Kidney epithelial cell (primary cell): Measurements from ENCODE around the gene GM2A. TPM values are rescaled to one million over a fixed set of nuclear protein-coding genes. Genes with fewer than 3 reads are reported as not detected.

Experiments
- DNase-seq: peaks from one replicate; pipeline ENCODE4 v3.0.0-alpha.2; 2010; ENCODE audit warnings: low read depth
- H3K27me3 ChIP-seq: 2 replicates; pipeline ENCODE4 v1.6.0; 2011; ENCODE audit warnings: low read length; ENCODE audit not compliant: control insufficient read depth, insufficient read depth
- H3K36me3 ChIP-seq: 2 replicates; pipeline ENCODE4 v1.5.1; 2011; ENCODE audit warnings: low read length; ENCODE audit not compliant: control insufficient read depth, insufficient read depth
- H3K4me3 ChIP-seq: 2 replicates; pipeline ENCODE4 v1.5.1; 2011; ENCODE audit warnings: low read depth, mild to moderate bottlenecking, control low read depth, low read length
- total RNA-seq: library from RNA; depleted of rRNA; stranded (reverse); fragments of >200 nt; gene quantifications from 2 replicates; pipeline ENCODE4 v1.2.3, GENCODE V29; 2015
- TF ChIP-seq, protein P1 (sequence below): IDR thresholded peaks from 2 replicates; pipeline ENCODE4 v1.5.1; 2011; ENCODE audit warnings: mild to moderate bottlenecking, moderate library complexity, low read length, control low read depth, inconsistent platforms; ENCODE audit not compliant: insufficient read depth, poor library complexity, severe bottlenecking

GM2A gene
- total RNA-seq, 1 donor from 2014 or later = 19.0 TPM

DNA sequence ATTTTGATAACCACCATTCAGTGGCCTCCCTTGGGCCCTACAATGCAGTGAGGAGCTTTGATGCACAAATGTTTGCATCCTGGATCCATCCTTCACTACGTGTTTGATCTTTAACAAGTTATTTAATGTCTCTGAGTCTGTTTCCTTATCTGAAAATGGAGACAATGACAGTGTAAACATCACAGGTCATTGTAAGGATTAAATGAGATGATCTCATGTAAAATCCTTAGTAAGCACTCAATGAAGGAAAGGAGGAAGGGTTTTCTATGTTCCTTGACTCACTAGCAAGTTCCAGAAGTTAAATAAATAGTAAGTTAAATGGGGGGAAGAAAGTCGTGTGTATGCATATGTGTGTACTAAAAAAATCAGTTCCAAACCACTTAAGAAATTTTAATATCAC, 60.4 kb downstream of the GM2A start:
- Histone ChIP-seq H3K36me3 (no peaks in the 10 kb centered on the region), H3K27me3 (no peaks in the 10 kb centered on the region), H3K4me3 (no peak overlapping the region)
- TF ChIP-seq, protein P1, sequence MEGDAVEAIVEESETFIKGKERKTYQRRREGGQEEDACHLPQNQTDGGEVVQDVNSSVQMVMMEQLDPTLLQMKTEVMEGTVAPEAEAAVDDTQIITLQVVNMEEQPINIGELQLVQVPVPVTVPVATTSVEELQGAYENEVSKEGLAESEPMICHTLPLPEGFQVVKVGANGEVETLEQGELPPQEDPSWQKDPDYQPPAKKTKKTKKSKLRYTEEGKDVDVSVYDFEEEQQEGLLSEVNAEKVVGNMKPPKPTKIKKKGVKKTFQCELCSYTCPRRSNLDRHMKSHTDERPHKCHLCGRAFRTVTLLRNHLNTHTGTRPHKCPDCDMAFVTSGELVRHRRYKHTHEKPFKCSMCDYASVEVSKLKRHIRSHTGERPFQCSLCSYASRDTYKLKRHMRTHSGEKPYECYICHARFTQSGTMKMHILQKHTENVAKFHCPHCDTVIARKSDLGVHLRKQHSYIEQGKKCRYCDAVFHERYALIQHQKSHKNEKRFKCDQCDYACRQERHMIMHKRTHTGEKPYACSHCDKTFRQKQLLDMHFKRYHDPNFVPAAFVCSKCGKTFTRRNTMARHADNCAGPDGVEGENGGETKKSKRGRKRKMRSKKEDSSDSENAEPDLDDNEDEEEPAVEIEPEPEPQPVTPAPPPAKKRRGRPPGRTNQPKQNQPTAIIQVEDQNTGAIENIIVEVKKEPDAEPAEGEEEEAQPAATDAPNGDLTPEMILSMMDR = no peak
- no peak for DNase-seq

DNA sequence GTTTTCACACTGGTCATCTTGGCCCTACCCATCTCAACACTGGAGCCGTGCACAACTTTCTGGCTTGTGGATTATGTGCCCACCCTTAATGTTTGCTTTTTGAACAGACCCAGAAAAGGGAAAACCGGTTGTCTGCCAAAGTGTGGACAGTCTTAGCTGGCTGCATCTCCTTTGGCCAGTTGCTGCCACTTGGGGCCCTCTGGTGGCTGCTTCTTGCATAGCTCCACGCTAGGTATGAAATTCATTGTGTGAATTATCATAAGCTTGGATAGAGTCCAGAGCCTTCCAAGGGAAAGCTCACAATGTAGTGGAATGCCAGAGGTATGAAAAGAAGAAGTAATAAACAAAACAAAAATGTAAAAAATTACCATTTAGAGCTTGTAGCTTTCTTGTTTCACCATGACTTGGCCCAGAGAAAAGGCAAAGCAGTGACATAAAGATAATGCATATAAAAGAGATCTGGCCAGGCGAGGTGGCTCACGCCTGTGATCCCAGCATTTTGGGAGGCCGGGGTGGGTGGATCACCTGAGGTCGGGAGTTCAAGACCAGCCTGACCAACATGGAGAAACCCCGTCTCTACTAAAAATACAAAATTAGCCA, 63.1 kb downstream of the GM2A start:
- no peak for DNase-seq
- no peak overlapping the region for H3K4me3 ChIP-seq
- no peaks in the 10 kb centered on the region for H3K36me3 ChIP-seq
- TF ChIP-seq, protein P1 = peak; percentile 93
- no peaks in the 10 kb centered on the region for H3K27me3 ChIP-seq

DNA sequence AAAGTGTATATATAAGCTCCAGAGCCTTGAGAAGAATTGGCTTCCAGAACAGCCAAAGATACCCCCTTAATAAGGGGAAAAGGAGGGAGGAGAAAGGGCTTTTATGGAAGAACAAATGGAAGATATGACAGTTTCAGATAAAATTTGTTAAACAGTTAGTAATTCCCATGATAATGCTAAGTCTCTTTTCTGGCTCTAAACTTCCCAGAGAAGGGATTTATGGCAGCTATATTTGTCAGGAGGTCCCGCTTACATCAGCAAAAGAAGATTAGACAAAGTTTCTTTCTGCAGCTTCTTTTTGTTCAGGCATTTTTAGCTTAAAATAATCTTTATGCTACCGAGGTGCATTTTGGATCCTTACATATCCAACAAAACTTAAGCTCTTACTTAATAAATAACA, 64.9 kb downstream of the GM2A start:
- no peaks in the 10 kb centered on the region for H3K27me3 ChIP-seq
- TF ChIP-seq, protein P1 = no peak
- H3K36me3 ChIP-seq = no peaks in the 10 kb centered on the region

DNA sequence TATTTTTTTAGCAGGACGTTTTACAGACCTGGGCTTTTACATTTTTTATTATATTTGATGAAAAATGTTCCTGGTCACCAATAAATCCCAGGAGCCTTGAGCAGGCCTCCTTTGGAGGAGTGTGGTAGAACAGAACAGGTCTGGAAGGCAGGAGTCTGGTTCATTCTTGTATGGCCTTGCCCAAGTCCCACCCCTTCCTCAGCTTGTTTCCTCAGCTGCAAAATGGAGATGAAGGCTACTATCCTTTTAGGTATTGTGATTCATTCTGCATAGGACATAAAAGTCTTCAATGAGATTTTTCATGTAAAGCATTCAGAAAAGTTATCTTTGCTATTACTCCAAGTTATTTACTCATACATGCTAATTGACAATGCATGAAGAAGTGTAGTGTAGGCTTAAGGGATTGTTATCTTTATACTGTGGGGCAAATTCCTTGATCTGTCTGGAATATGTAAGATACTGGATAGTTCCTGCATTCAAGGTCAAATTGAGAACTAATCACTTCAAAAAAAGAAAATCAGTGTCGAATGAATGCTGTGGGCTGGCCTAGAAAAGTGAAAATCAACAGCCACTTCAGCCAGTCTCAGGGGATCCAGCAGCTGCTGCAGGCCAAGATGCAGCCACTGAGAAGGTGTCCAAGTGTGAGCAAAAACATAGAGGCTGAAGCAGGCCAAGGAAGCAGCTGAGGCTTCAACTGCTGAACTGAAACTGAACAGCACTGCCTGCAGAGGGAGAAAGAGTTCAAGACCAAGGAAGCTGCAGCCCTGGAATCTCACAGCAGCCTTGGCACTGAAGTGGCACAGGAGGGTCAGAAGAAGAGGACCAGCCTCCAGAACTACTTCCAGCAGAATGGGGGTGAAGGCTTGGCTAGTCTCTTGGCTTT, 66.1 kb downstream of the GM2A start:
- H3K36me3 ChIP-seq = no peaks in the 10 kb centered on the region
- TF ChIP-seq, protein P1 = no peak
- DNase-seq = no peak
- H3K4me3 ChIP-seq = no peak overlapping the region
- H3K27me3 ChIP-seq = no peaks in the 10 kb centered on the region

More for the DNA sequence above, 64.9 kb downstream of the GM2A start:
- no peak overlapping the region for H3K4me3 ChIP-seq
- DNase-seq = no peak

Other genes with a start within 250 kb of the GM2A start
- 5.5 and 6.3 TPM in 2 replicates for gene GPX3, start 232.6 kb upstream of the GM2A start, total RNA-seq
- 454 and 530 TPM in 2 replicates for gene TNIP1, start 172.2 kb upstream of the GM2A start, total RNA-seq
- 59.9 and 64.1 TPM in 2 replicates for gene ANXA6, start 95.4 kb upstream of the GM2A start, total RNA-seq
- gene CCDC69, start 29.1 kb upstream of the GM2A start, total RNA-seq = 3.1 and 4.4 TPM in 2 replicates
- not detected in 2 replicates for gene SLC36A3, start 50.6 kb downstream of the GM2A start, total RNA-seq
- not detected in 2 replicates for gene SLC36A2, start 94.4 kb downstream of the GM2A start, total RNA-seq
- gene SLC36A1, start 194.4 kb downstream of the GM2A start, total RNA-seq = 9.1 and 13.8 TPM in 2 replicates